H1 (cell line): ENCODE data around the gene GNAL. TPM values are rescaled to one million over a fixed set of nuclear protein-coding genes. Genes with fewer than 3 reads are reported as not detected.

Experiments used
- CTCF ChIA-PET: fragments of 300-600 bp; sonication (Branson Sonifier 250); formaldehyde crosslinking; loops from one replicate; lab custom pipeline; 2021; ENCODE audit not compliant: partially characterized antibody; lab: Charles Lee
- POLR2A ChIA-PET: fragments of 300-600 bp; sonication (Branson Sonifier 250); formaldehyde crosslinking; loops from one replicate; lab custom pipeline; 2021; ENCODE audit warnings: inconsistent platforms; ENCODE audit not compliant: partially characterized antibody; lab: Charles Lee
- DNase-seq, 2 experiments: peaks; one replicate each; pipeline versions ENCODE4 v3.0.0 to v3.0.0-alpha.2; 2010 to 2022; ENCODE audit warnings: low spot score in 2 of 2, low read depth in 1 of 2, mixed read lengths in 1 of 2
- FAIRE-seq: peaks from 2 replicates; lab custom pipeline; 2011; peaks lifted over from hg19 to GRCh38; lab: Jason Lieb, UNC
- H2AFZ ChIP-seq: 2 replicates; pipeline ENCODE4 v1.8.1; 2012; ENCODE audit warnings: low read length, inconsistent platforms
- H2AK5ac ChIP-seq: 2 replicates; pipeline ENCODE4 v1.6.1; 2013; ENCODE audit warnings: low read depth, low read length
- H2BK120ac ChIP-seq: replicated peaks from 2 replicates; pipeline ENCODE3; 2013; ENCODE audit warnings: low read depth, low read length, inconsistent platforms
- H2BK12ac ChIP-seq: 2 replicates; pipeline ENCODE4 v1.6.1; 2013; ENCODE audit warnings: low read depth, low read length
- H2BK15ac ChIP-seq: 2 replicates; pipeline ENCODE4 v1.6.1; 2013; ENCODE audit warnings: low read length
- H2BK20ac ChIP-seq: 2 replicates; pipeline ENCODE4 v1.6.1; 2013; ENCODE audit warnings: low read length
- H2BK5ac ChIP-seq: 2 replicates; pipeline ENCODE4 v1.6.1; 2013; ENCODE audit warnings: low read depth, low read length
- H3K14ac ChIP-seq: 2 replicates; pipeline ENCODE4 v1.6.1; 2013; ENCODE audit warnings: inconsistent platforms; ENCODE audit not compliant: insufficient read length
- H3K18ac ChIP-seq: 2 replicates; pipeline ENCODE4 v1.6.1; 2013; ENCODE audit warnings: low read length; ENCODE audit errors: extremely low read depth
- H3K23ac ChIP-seq: 2 replicates; pipeline ENCODE4 v1.6.1; 2013; ENCODE audit warnings: inconsistent platforms; ENCODE audit not compliant: insufficient read length
- H3K23me2 ChIP-seq: 2 replicates; pipeline ENCODE4 v1.6.1; 2013; ENCODE audit warnings: low read depth, low read length
- H3K27ac ChIP-seq: 2 replicates; pipeline ENCODE4 v1.6.1; 2011; ENCODE audit warnings: low read depth, low read length, inconsistent platforms
- H3K27me3 ChIP-seq, 4 experiments: replicated peaks in 1 of 4; 1 replicate in 1 of 4; 2 replicates in 3 of 4; pipeline versions ENCODE4 v1.6.1 to v1.8.1; 2011 to 2013; ENCODE audit warnings: low read length in 3 of 4, mild to moderate bottlenecking in 3 of 4, inconsistent platforms in 2 of 4, mixed read lengths in 2 of 4, moderate library complexity in 1 of 4; ENCODE audit not compliant: control insufficient read depth in 3 of 4, insufficient read depth in 3 of 4; ENCODE audit errors: extremely low read depth in 1 of 4
- H3K36me3 ChIP-seq, 4 experiments: 2 replicates each; pipeline versions ENCODE4 v1.6.1 to v1.8.1; 2011 to 2013; ENCODE audit warnings: mild to moderate bottlenecking in 4 of 4, low read length in 3 of 4, moderate library complexity in 2 of 4, control low read depth in 1 of 4, inconsistent platforms in 1 of 4; ENCODE audit not compliant: insufficient read depth in 4 of 4, control insufficient read depth in 2 of 4
- H3K4ac ChIP-seq: replicated peaks from 2 replicates; pipeline ENCODE3; 2013; ENCODE audit warnings: low read length, low read depth, mixed read lengths, inconsistent platforms; ENCODE audit not compliant: insufficient read length
- H3K4me1 ChIP-seq, 4 experiments: replicated peaks in 1 of 4; 1 replicate in 1 of 4; 2 replicates in 3 of 4; pipeline versions ENCODE4 v1.6.1 to v1.8.1; 2011 to 2013; ENCODE audit warnings: low read length in 3 of 4, inconsistent platforms in 2 of 4, mixed read lengths in 1 of 4; ENCODE audit not compliant: insufficient read depth in 4 of 4, control insufficient read depth in 3 of 4
- H3K4me2 ChIP-seq, 2 experiments: 2 replicates each; pipeline versions ENCODE4 v1.6.1 to v1.8.1; 2011 to 2013; ENCODE audit warnings: low read depth in 2 of 2, low read length in 2 of 2, control low read depth in 1 of 2, inconsistent platforms in 1 of 2, mild to moderate bottlenecking in 1 of 2; ENCODE audit not compliant: insufficient read depth in 1 of 2
- H3K4me3 ChIP-seq, 4 experiments: fragments of 200-600, 300-600 bp in 1 of 4; sonication (generic), shearing (Covaris generic), sonication (Bioruptor Twin) in 1 of 4; 2 replicates each; pipeline versions ENCODE4 v1.5.1 to v1.8.1; 2011 to 2016; ENCODE audit warnings: low read length in 4 of 4, low read depth in 3 of 4, control low read depth in 2 of 4, inconsistent platforms in 2 of 4, mild to moderate bottlenecking in 2 of 4, mixed read lengths in 1 of 4, moderate library complexity in 1 of 4; ENCODE audit not compliant: insufficient read depth in 2 of 4; ENCODE audit errors: extremely low read depth in 1 of 4
- H3K56ac ChIP-seq: replicated peaks from 2 replicates; pipeline ENCODE3; 2013; ENCODE audit warnings: low read depth, mild to moderate bottlenecking, mixed read lengths, low read length, inconsistent platforms; ENCODE audit not compliant: insufficient read length
- H3K79me1 ChIP-seq: 2 replicates; pipeline ENCODE4 v1.6.1; 2013; ENCODE audit warnings: low read depth, low read length, control low read depth
- H3K79me2 ChIP-seq, 2 experiments: 2 replicates each; pipeline versions ENCODE4 v1.6.1 to v1.8.1; 2012 to 2013; ENCODE audit warnings: low read length in 2 of 2, mild to moderate bottlenecking in 2 of 2, inconsistent platforms in 1 of 2; ENCODE audit not compliant: insufficient read depth in 2 of 2, control insufficient read depth in 1 of 2
- H3K9ac ChIP-seq, 4 experiments: replicated peaks in 1 of 4; 1 replicate in 1 of 4; 2 replicates in 3 of 4; pipeline versions ENCODE4 v1.6.1 to v1.8.1; 2011 to 2013; ENCODE audit warnings: low read depth in 3 of 4, low read length in 3 of 4, control low read depth in 2 of 4, mild to moderate bottlenecking in 2 of 4, moderate library complexity in 2 of 4, inconsistent platforms in 1 of 4; ENCODE audit errors: extremely low read depth in 1 of 4
- H3K9me3 ChIP-seq, 2 experiments: 2 replicates each; pipeline versions ENCODE4 v1.6.1 to v1.8.1; 2012 to 2013; ENCODE audit warnings: mild to moderate bottlenecking in 2 of 2, moderate library complexity in 2 of 2, control low read depth in 1 of 2, inconsistent platforms in 1 of 2, low read depth in 1 of 2, low read length in 1 of 2, mixed read lengths in 1 of 2; ENCODE audit not compliant: insufficient read depth in 2 of 2
- H4K20me1 ChIP-seq, 2 experiments: replicated peaks in 1 of 2; 2 replicates each; pipeline versions ENCODE3 to v1.8.1; 2011 to 2013; ENCODE audit warnings: inconsistent platforms in 2 of 2, low read length in 2 of 2, mild to moderate bottlenecking in 1 of 2; ENCODE audit not compliant: insufficient read depth in 2 of 2, control insufficient read depth in 1 of 2
- H4K5ac ChIP-seq: 2 replicates; pipeline ENCODE4 v1.6.1; 2013; ENCODE audit warnings: low read length, low read depth, mixed read lengths, inconsistent platforms; ENCODE audit not compliant: insufficient read length
- H4K8ac ChIP-seq: 2 replicates; pipeline ENCODE4 v1.8.0; 2013; ENCODE audit warnings: mild to moderate bottlenecking, moderate library complexity, low read length, inconsistent platforms; ENCODE audit not compliant: insufficient read depth; ENCODE audit errors: extremely low read depth
- H4K91ac ChIP-seq: replicated peaks from 2 replicates; pipeline ENCODE3; 2013; ENCODE audit warnings: low read length, mixed read lengths, inconsistent platforms; ENCODE audit not compliant: insufficient read length
- ASH2L ChIP-seq: fragments of 200-600, 300-600 bp; sonication (generic); IDR thresholded peaks from one replicate; pipeline ENCODE4 v1.7.1; 2017; ENCODE audit warnings: low read length
- BRCA1 ChIP-seq: IDR thresholded peaks from 2 replicates; pipeline ENCODE4 v1.6.1; 2012; ENCODE audit warnings: low read depth, low read length, improper control_type of control experiment
- CBX8 ChIP-seq: fragments of 300-800, 300-1000 bp; sonication (generic); IDR thresholded peaks from 2 replicates; pipeline ENCODE4 v1.7.1; 2016; ENCODE audit warnings: low read depth, low read length, borderline replicate concordance
- CREB1 ChIP-seq: IDR thresholded peaks from 2 replicates; pipeline ENCODE4 v1.6.1; 2012; ENCODE audit warnings: inconsistent platforms
- EP300 ChIP-seq, 2 experiments: IDR thresholded peaks; 1 replicate in 1 of 2; 2 replicates in 1 of 2; pipeline ENCODE4 v1.6.1; 2011 to 2012; ENCODE audit warnings: low read depth in 2 of 2, low read length in 2 of 2, mild to moderate bottlenecking in 2 of 2, borderline replicate concordance in 1 of 2, inconsistent platforms in 1 of 2, moderate library complexity in 1 of 2
- HDAC6 ChIP-seq: IDR thresholded peaks from one replicate; pipeline ENCODE4 v1.7.1; 2012; ENCODE audit warnings: low read depth, mild to moderate bottlenecking, inconsistent platforms, low read length, moderate library complexity
- MAX ChIP-seq: IDR thresholded peaks from 2 replicates; pipeline ENCODE4 v1.6.1; 2012; ENCODE audit warnings: inconsistent platforms
- NANOG ChIP-seq: IDR thresholded peaks from 2 replicates; pipeline ENCODE4 v1.6.1; 2011; ENCODE audit warnings: low read length, low read depth, mild to moderate bottlenecking, inconsistent platforms; ENCODE audit not compliant: insufficient read depth, poor library complexity, severe bottlenecking
- SP1 ChIP-seq: IDR thresholded peaks from 2 replicates; pipeline ENCODE4 v1.6.1; 2011; ENCODE audit warnings: low read depth, low read length
- SP2 ChIP-seq: IDR thresholded peaks from 2 replicates; pipeline ENCODE4 v1.6.1; 2012; ENCODE audit warnings: mild to moderate bottlenecking, low read length, inconsistent platforms
- SRF ChIP-seq: IDR thresholded peaks from 2 replicates; pipeline ENCODE4 v1.6.1; 2011; ENCODE audit warnings: mild to moderate bottlenecking, low read depth, low read length, moderate library complexity
- TCF12 ChIP-seq: IDR thresholded peaks from 2 replicates; pipeline ENCODE4 v1.6.1; 2011; ENCODE audit warnings: low read depth, mild to moderate bottlenecking, low read length
- WGBS, 2 experiments: shearing (Covaris generic) in 1 of 2; methylation state at CpG; one replicate each; pipeline versions ENCODE4 v1.1.6 to v1.1.7; 2013 to 2015; ENCODE audit warnings: low lambda C conversion rate in 2 of 2, mixed read lengths in 2 of 2, inconsistent platforms in 1 of 2, low coverage in 1 of 2, missing lambda C conversion rate in 1 of 2; ENCODE audit not compliant: insufficient replicate concordance in 2 of 2, insufficient coverage in 1 of 2, insufficient read length in 1 of 2; ENCODE audit errors: extremely low coverage in 1 of 2, missing lambda C conversion rate in 1 of 2; 5-methylcytosine and 5-hydroxymethylcytosine counted together
- polyA plus RNA-seq, 7 experiments: library from polyadenylated mRNA; depleted of rRNA in 3 of 7; stranded (reverse) in 5 of 7; unstranded in 2 of 7; fragments of >200 nt in 5 of 7; fragments of 200-250 nt in 2 of 7; gene quantifications; 1 replicate in 5 of 7; 2 replicates in 1 of 7; 4 replicates in 1 of 7; pipeline versions ENCODE4 v1.2.1 to v1.2.3, GENCODE V29; 2011 to 2013; ENCODE audit warnings: missing spikeins in 2 of 7, mixed read lengths in 2 of 7
- total RNA-seq: library from RNA; stranded (reverse); fragmentation: NEBNext Ultra II Directional; extraction: Animal tissue kit (Norgen Biotek cat#: 25700); gene quantifications from 2 replicates; pipeline ENCODE4 v1.2.1, GENCODE V29; 2021

Gene GNAL
- total and polyA plus RNA-seq, 2 of the 8 experiments (the other 6 are each of a cell fraction or from before 2014, with no cell fraction given): 13.2 to 18.3 TPM

GRCh38 chr18:11757084-11757590, 68.1 kb downstream of the GNAL start:
- Histone ChIP-seq H4K91ac (no peak overlapping the region), H2BK15ac (no peak overlapping the region), H3K4ac (no peak overlapping the region), H2BK5ac (no peak overlapping the region), H3K4me1 (peaks cover 0 to 7% (median 4%) of the 10 kb centered on the region in 4 experiments; a peak in 6 of 7 replicates), H3K56ac (no peak overlapping the region), H3K27me3 (peaks cover 0 to 14% (median 10%) of the 10 kb centered on the region in 4 experiments; a peak in 6 of 7 replicates), H2BK12ac (no peak overlapping the region), H3K18ac (no peak overlapping the region), H4K5ac (no peak overlapping the region), H2BK120ac (no peak overlapping the region), H4K8ac (no peak overlapping the region), H2AFZ (no peak overlapping the region), H3K9me3 (no peaks in the 10 kb centered on the region), H3K36me3 (no peaks in the 10 kb centered on the region), H4K20me1 (no peaks in the 10 kb centered on the region), H3K9ac (no peak overlapping the region), H3K79me2 (no peaks in the 10 kb centered on the region), H3K79me1 (no peaks in the 10 kb centered on the region), H2AK5ac (no peak overlapping the region), H2BK20ac (no peak overlapping the region), H3K4me2 (no peak overlapping the region), H3K23me2 (peaks cover 7% of the 10 kb centered on the region), H3K27ac (no peak overlapping the region), H3K23ac (no peak overlapping the region), H3K4me3 (no peak overlapping the region), H3K14ac (no peak overlapping the region)
- WGBS, 2 experiments: 83% methylated on average over 5 of the region's 5 CpGs; no CpG with 5 or more reads in 1 of the 2 experiments
- FAIRE-seq (no peak), DNase-seq (no peak)
- no peak for TF ChIP-seq NANOG
- no peak for TF ChIP-seq BRCA1
- no peak for TF ChIP-seq CBX8
- TF ChIP-seq TCF12: no peak
- no peak for TF ChIP-seq HDAC6
- TF ChIP-seq ASH2L: no peak
- TF ChIP-seq EP300 (IDR thresholded peaks at IDR 0.05; ENCODE audit: borderline replicate concordance in 1 of 2, low read depth in 2 of 2, low read length in 2 of 2): no peak
- TF ChIP-seq SP1: no peak
- TF ChIP-seq SP2: no peak
- TF ChIP-seq SRF: no peak
- TF ChIP-seq CREB1: no peak
- no peak for TF ChIP-seq MAX
- POLR2A ChIA-PET: no interaction called here
- CTCF ChIA-PET: interaction anchor here (1.3 kb wide), 1 partner anchor 13 kb away, joined by 3 read pairs; no protein-coding TSS in a partner anchor
